Uterus (tissue), 4 donors: ENCODE results near the gene HDC. TPM values are rescaled to one million over a fixed set of nuclear protein-coding genes. Genes with fewer than 3 reads are reported as not detected.

Experiments
- DNase-seq, 2 donors: peaks; one replicate each; pipeline ENCODE4 v3.0.0-alpha.2; 2019 to 2020
- H3K27ac ChIP-seq, 2 donors: fragments of 200-600 bp; sonication (generic); 1 replicate in 1 of 2; 2 replicates in 1 of 2; pipeline ENCODE4 v1.5.1; 2016 to 2018
- H3K27me3 ChIP-seq, 2 donors: fragments of 200-600 bp; sonication (generic); one replicate each; pipeline ENCODE4 v1.5.1; 2018 to 2019; ENCODE audit warnings: control low read depth in 1 of 2
- H3K36me3 ChIP-seq, 2 donors: fragments of 200-600 bp; sonication (generic); one replicate each; pipeline ENCODE4 v1.5.1; 2019; ENCODE audit warnings: control low read depth in 1 of 2
- H3K4me1 ChIP-seq, 2 donors: fragments of 200-600 bp; sonication (generic); one replicate each; pipeline ENCODE4 v1.5.1; 2018 to 2019; ENCODE audit warnings: control low read depth in 1 of 2
- H3K4me3 ChIP-seq, 2 donors: fragments of 200-600 bp; sonication (generic); 1 replicate in 1 of 2; 2 replicates in 1 of 2; pipeline ENCODE4 v1.5.1; 2018 to 2019; ENCODE audit warnings: mild to moderate bottlenecking in 1 of 2
- H3K9me3 ChIP-seq, 2 donors: fragments of 200-600 bp; sonication (generic); one replicate each; pipeline ENCODE4 v1.5.1; 2019; ENCODE audit warnings: control low read depth in 1 of 2
- CTCF ChIP-seq, 4 experiments: fragments of 200-600 bp in 2 of 4; fragments of 450-650 bp in 2 of 4; sonication (generic) in 2 of 4; IDR thresholded peaks; one replicate each; pipeline ENCODE4 v1.5.1; 2016 to 2019; ENCODE audit warnings: antibody characterized with exemption in 4 of 4, mild to moderate bottlenecking in 2 of 4, moderate library complexity in 1 of 4
- POLR2A ChIP-seq, 2 donors: fragments of 450-650 bp; IDR thresholded peaks; one replicate each; pipeline ENCODE4 v1.6.1; 2016; ENCODE audit warnings: antibody characterized with exemption in 2 of 2, mild to moderate bottlenecking in 1 of 2, moderate library complexity in 1 of 2
- intact Hi-C: fragments of 100-400 bp; cut with DNase I; formaldehyde crosslinking; loops from one replicate; pipeline ENCODE4 v1.15.1; 2023; ENCODE audit warnings: low total_unique reads
- small RNA-seq: library from RNA; depleted of rRNA; stranded (forward); fragments of <200 nt; gene quantifications from one replicate; pipeline ENCODE3, GENCODE V24; 2016
- total RNA-seq, 4 donors: library from RNA; depleted of rRNA in 3 of 4; stranded (reverse); fragments of >200 nt in 3 of 4; gene quantifications; one replicate each; pipeline versions ENCODE4 v1.1.0 to v1.2.4, GENCODE V29; 2014 to 2023
- donor health status: DM: yes; HTN: yes; CAD: no.

Gene HDC
- total RNA-seq, 4 donors from 2014 or later, result 2.1 to 49.2 (median 3.6) TPM; not detected in 1

GRCh38 chr15:50192164-50192563, 73.4 kb downstream of the HDC start:
- Histone ChIP-seq H3K27ac (no peak overlapping the region), H3K27me3 (no peaks in the 10 kb centered on the region), H3K4me1 (no peaks in the 10 kb centered on the region), H3K36me3 (no peaks in the 10 kb centered on the region), H3K4me3 (no peak overlapping the region), H3K9me3 (no peaks in the 10 kb centered on the region)
- no peak for TF ChIP-seq POLR2A (IDR thresholded peaks at IDR 0.05)
- TF ChIP-seq CTCF (IDR thresholded peaks at IDR 0.05), result no peak
- no peak for DNase-seq
- intact Hi-C loops, result no loop called here

Small RNA genes within 50 kb of the gene (small RNA-seq; reads per million reads assigned to genes)
- gene RF00019, result not detected

Other genes starting within 250 kb of the HDC start
- 100 to 1,000 TPM in 2 of 4 donors, 10 to 100 TPM in 2; 34.9 to 124 (median 78.8) TPM for gene ATP8B4, start 146.5 kb downstream of the HDC start, total RNA-seq
- gene SLC27A2, start 83.5 kb downstream of the HDC start, total RNA-seq, result 1 to 10 TPM in 1 of 4 donors, under 1 TPM in 1, not detected in 2; 0.27 to 1.7 TPM
- gene GABPB1, start 89.5 kb upstream of the HDC start, total RNA-seq, result 10 to 100 TPM; 21.2 to 58.1 (median 34.0) TPM
- gene USP8, start 158.7 kb upstream of the HDC start, total RNA-seq, result 100 to 1,000 TPM in 1 of 4 donors, 10 to 100 TPM in 3; 37.6 to 170 (median 85.6) TPM